HepG2 (cell line): Measurements from ENCODE around the gene ACSS3. TPM values are rescaled to one million over a fixed set of nuclear protein-coding genes. Genes with fewer than 3 reads are reported as not detected.

ENCODE experiments used
- ATAC-seq: fragments of 200-7000 bp; cut with Tn5 transposase; 3 replicates; pipeline ENCODE4 v1.9.1; 2020; ENCODE audit warnings: mild to moderate bottlenecking, moderate library complexity
- BruUV-seq: library from RNA; stranded (reverse); fragments of 400-500 nt; replicated peaks from 2 replicates; lab custom pipeline; 2021; lab: Mats Ljungman, UMichigan
- CTCF ChIA-PET: fragments of 300-600 bp; formaldehyde crosslinking; extraction: SDS; loops from one replicate; lab custom pipeline; 2021; ENCODE audit warnings: low total read pairs, inconsistent platforms, low intra/inter-chr PET ratio; lab: Yijun Ruan, JAX
- POLR2A ChIA-PET: fragments of 350-600 bp; sonication (Branson Sonifier 250); formaldehyde crosslinking; loops from one replicate; lab custom pipeline; 2020; ENCODE audit warnings: antibody characterized with exemption, inconsistent platforms; lab: Yijun Ruan, JAX
- DNase-seq: peaks from one replicate; pipeline ENCODE4 v3.0.0-alpha.2; 2015; ENCODE audit warnings: low spot score
- FAIRE-seq: peaks from 3 replicates; lab custom pipeline; 2011; peaks lifted over from hg19 to GRCh38; lab: Jason Lieb, UNC
- H2AFZ ChIP-seq: one replicate; pipeline ENCODE4 v1.6.1; 2011; ENCODE audit warnings: low read length, inconsistent platforms
- H3K27ac ChIP-seq: fragments of 300-600 bp; 3 replicates; pipeline ENCODE4 v1.8.0; 2011; ENCODE audit warnings: mixed run types, mild to moderate bottlenecking, mixed read lengths, low read length, inconsistent platforms; ENCODE audit not compliant: insufficient read depth; ENCODE audit errors: extremely low read length
- H3K27me3 ChIP-seq, 2 experiments: fragments of 200-600 bp in 1 of 2; 2 replicates in 1 of 2; 3 replicates in 1 of 2; pipeline versions ENCODE4 v1.6.0 to v1.8.0; 2011; ENCODE audit warnings: low read length in 2 of 2, mild to moderate bottlenecking in 2 of 2, moderate library complexity in 2 of 2, inconsistent platforms in 1 of 2; ENCODE audit not compliant: insufficient read depth in 2 of 2, control insufficient read depth in 1 of 2
- H3K36me3 ChIP-seq, 2 experiments: fragments of 200-600 bp in 1 of 2; replicated peaks in 1 of 2; 2 replicates in 1 of 2; 3 replicates in 1 of 2; pipeline versions ENCODE4 v1.5.1 to v1.8.0; 2011; ENCODE audit warnings: low read length in 2 of 2, inconsistent platforms in 1 of 2; ENCODE audit not compliant: insufficient read depth in 2 of 2, control insufficient read depth in 1 of 2
- H3K4me1 ChIP-seq: 2 replicates; pipeline ENCODE4 v1.5.1; 2012; ENCODE audit warnings: low read length, inconsistent platforms; ENCODE audit not compliant: insufficient read depth
- H3K4me2 ChIP-seq: 2 replicates; pipeline ENCODE4 v1.6.0; 2011; ENCODE audit warnings: low read depth, low read length, inconsistent platforms
- H3K4me3 ChIP-seq, 3 experiments: fragments of 200-600 bp in 1 of 3; sonication (generic), shearing (Covaris generic) in 1 of 3; replicated peaks in 1 of 3; 2 replicates each; pipeline ENCODE4 v1.5.1; 2011 to 2016; ENCODE audit warnings: low read length in 3 of 3, inconsistent platforms in 2 of 3, low read depth in 2 of 3, mild to moderate bottlenecking in 2 of 3, control low read depth in 1 of 3, mixed read lengths in 1 of 3; ENCODE audit not compliant: insufficient read depth in 1 of 3
- H3K79me2 ChIP-seq: one replicate; pipeline ENCODE4 v1.6.1; 2011; ENCODE audit warnings: low read length, inconsistent platforms; ENCODE audit not compliant: insufficient read depth
- H3K9ac ChIP-seq: 2 replicates; pipeline ENCODE4 v1.6.0; 2011; ENCODE audit warnings: mild to moderate bottlenecking, low read depth, low read length, inconsistent platforms; ENCODE audit not compliant: insufficient read depth
- H3K9me3 ChIP-seq: 2 replicates; pipeline ENCODE4 v1.5.1; 2012; ENCODE audit warnings: mild to moderate bottlenecking, low read length
- H4K20me1 ChIP-seq: 2 replicates; pipeline ENCODE4 v1.6.0; 2011; ENCODE audit warnings: inconsistent platforms, mild to moderate bottlenecking, low read length, moderate library complexity; ENCODE audit not compliant: insufficient read depth
- EHMT2 ChIP-seq: fragments of 200-600 bp; sonication (generic); IDR thresholded peaks from 2 replicates; pipeline ENCODE4 v1.7.0; 2017; ENCODE audit warnings: antibody characterized with exemption, low read depth, low read length, borderline replicate concordance
- HOXD1 ChIP-seq: sonication (generic); formaldehyde crosslinking; IDR thresholded peaks from 2 replicates; pipeline ENCODE4 v1.5.0; 2020; ENCODE audit warnings: missing genetic modification reagents
- NKX3-1 ChIP-seq: sonication (generic); formaldehyde crosslinking; IDR thresholded peaks from 2 replicates; pipeline ENCODE4 v1.5.0; 2020; ENCODE audit warnings: missing genetic modification reagents
- PRPF4 ChIP-seq: fragments of 200-400 bp; formaldehyde crosslinking; IDR thresholded peaks from 2 replicates; pipeline ENCODE4 v1.6.1; 2016; ENCODE audit warnings: low read length, low read depth; ENCODE audit not compliant: poor library complexity, severe bottlenecking
- SMAD9 ChIP-seq: sonication (generic); formaldehyde crosslinking; IDR thresholded peaks from 2 replicates; pipeline ENCODE4 v1.5.1; 2020; ENCODE audit warnings: mild to moderate bottlenecking, missing genetic modification reagents
- SP1 ChIP-seq, 2 experiments: fragments of 450-650 bp in 1 of 2; sonication (generic) in 1 of 2; formaldehyde crosslinking in 1 of 2; IDR thresholded peaks; 2 replicates each; pipeline versions ENCODE4 v1.4.0 to v1.6.1; 2016 to 2020; ENCODE audit warnings: missing genetic modification reagents in 1 of 2
- ZBTB26 ChIP-seq: IDR thresholded peaks from 2 replicates; pipeline ENCODE4 v1.6.1; 2016; ENCODE audit warnings: missing compliant biosample characterization, missing genetic modification reagents, borderline replicate concordance
- ZNF180 ChIP-seq: sonication (generic); formaldehyde crosslinking; IDR thresholded peaks from 2 replicates; pipeline ENCODE4 v1.4.0; 2020; ENCODE audit warnings: low read depth, missing genetic modification reagents, borderline replicate concordance
- ZNF256 ChIP-seq: sonication (generic); formaldehyde crosslinking; conservative IDR thresholded peaks from 2 replicates; pipeline ENCODE4 v1.4.0; 2020; ENCODE audit warnings: missing genetic modification reagents
- ZSCAN31 ChIP-seq: sonication (generic); formaldehyde crosslinking; IDR thresholded peaks from 2 replicates; pipeline ENCODE4 v1.5.0; 2020; ENCODE audit warnings: low read depth, mild to moderate bottlenecking, missing genetic modification reagents
- WGBS: methylation state at CpG from one replicate; pipeline ENCODE4 v1.1.6; 2017; ENCODE audit warnings: low lambda C conversion rate; 5-methylcytosine and 5-hydroxymethylcytosine counted together
- in situ Hi-C: cut with HindIII; loops from 2 replicates; pipeline ENCODE4 v1.10.0; 2017; ENCODE audit warnings: low pct_unique_long_range_greater_than_20kb; ENCODE audit not compliant: extremely low pct_ligation_motif_present
- intact Hi-C: fragments of 100-400 bp; cut with micrococcal nuclease; formaldehyde crosslinking; loops from one replicate; pipeline ENCODE4 v1.10.0; 2022; ENCODE audit not compliant: unreplicated experiment
- microRNA-seq: library from miRNA; unstranded; fragments of <30 nt; microRNA quantifications from one replicate; pipeline ENCODE4, GENCODE V29; 2020
- polyA plus RNA-seq, 8 experiments: library from polyadenylated mRNA; depleted of rRNA in 3 of 8; stranded (reverse) in 7 of 8; unstranded in 1 of 8; fragments of >200 nt; fragmentation: Illumina TruSeq in 4 of 8; extraction: Trizol in 4 of 8; gene quantifications; 2 replicates each; pipeline versions ENCODE4 v1.2.1 to v1.2.3, GENCODE V29; 2011 to 2016; ENCODE audit warnings: low read depth in 4 of 8, missing spikeins in 1 of 8, mixed read lengths in 1 of 8; ENCODE audit not compliant: insufficient read depth in 1 of 8
- small RNA-seq, 3 experiments: library from RNA; depleted of rRNA; stranded (forward); fragments of <200 nt; gene quantifications; one replicate each; pipeline ENCODE3, GENCODE V24; 2012; ENCODE audit warnings: low read depth in 2 of 3, low replicate concordance in 1 of 3; ENCODE audit not compliant: insufficient read length in 3 of 3, insufficient read depth in 2 of 3
- total RNA-seq, 5 experiments: library from RNA; depleted of rRNA; stranded (reverse); fragments of >200 nt; fragmentation: Illumina TruSeq; extraction: Trizol; gene quantifications; 2 replicates each; pipeline ENCODE4 v1.2.3, GENCODE V29; 2016; ENCODE audit warnings: low read depth in 1 of 5

Gene ACSS3
- total and polyA plus RNA-seq, 2 of the 13 experiments (the other 11 are each of a cell fraction or from before 2014, with no cell fraction given) = 79.5 to 86.3 TPM

GRCh38 chr12:81303935-81304334 lies 226.1 kb downstream of the ACSS3 start:
- Histone ChIP-seq H3K27me3 (no peaks in the 10 kb centered on the region), H3K27ac (no peak overlapping the region), H3K79me2 (no peaks in the 10 kb centered on the region), H3K9ac (no peak overlapping the region), H4K20me1 (no peaks in the 10 kb centered on the region), H3K4me1 (no peaks in the 10 kb centered on the region), H3K9me3 (no peaks in the 10 kb centered on the region), H3K36me3 (no peaks in the 10 kb centered on the region), H3K4me2 (no peak overlapping the region), H3K4me3 (no peak overlapping the region), H2AFZ (no peak overlapping the region)
- in situ Hi-C loops (no loop called here), intact Hi-C loops (no loop called here)
- FAIRE-seq = no peak
- no TSS peak for BruUV-seq
- ChIA-PET CTCF (no interaction called here), POLR2A (no interaction called here)
- DNase-seq = no peak
- whole genome bisulfite sequencing = 55% methylated on average over 3 of the region's 3 CpGs
- TF ChIP-seq HOXD1 (CRISPR knock-in tag) = no peak
- no peak for TF ChIP-seq ZBTB26
- TF ChIP-seq SMAD9 (CRISPR knock-in tag) = no peak
- no peak for TF ChIP-seq ZNF180 (CRISPR knock-in tag)
- TF ChIP-seq EHMT2 = no peak
- TF ChIP-seq NKX3-1 = no peak
- no peak for TF ChIP-seq SP1 (IDR thresholded peaks at IDR 0.05)
- no peak for TF ChIP-seq SP1 (CRISPR knock-in tag; IDR thresholded peaks at IDR 0.05)
- TF ChIP-seq ZSCAN31 (CRISPR knock-in tag) = no peak
- TF ChIP-seq PRPF4 = no peak
- no peak for TF ChIP-seq ZNF256 (CRISPR knock-in tag)
- ATAC-seq = no peak

Small RNAs within 50 kb of the gene (microRNA-seq; reads per million reads assigned to microRNA genes)
- 5.3 reads per million, percentile 33 among the genes with 10 or more reads in this experiment for gene MIR4699

Small RNAs within 50 kb of the gene (small RNA-seq; reads per million reads assigned to genes)
- gene MIR4699 = 0 to 1.3 (median 0) reads per million in 3 experiments

Other genes starting within 250 kb of the ACSS3 start
- gene LIN7A, start 140.1 kb upstream of the ACSS3 start, total RNA-seq (2016; rRNA removed; fragmentation: Illumina TruSeq; extraction: Trizol) = 18.5 and 31.9 TPM in 2 replicates
- gene LIN7A, start 140.1 kb upstream of the ACSS3 start, polyA plus RNA-seq (2011; rRNA removed) = 14.4 and 19.2 TPM in 2 replicates